Ureter (tissue), 1 donor: Measurements from ENCODE around the gene HCFC1R1. TPM values are rescaled to one million over a fixed set of nuclear protein-coding genes. Genes with fewer than 3 reads are reported as not detected.
"Not testable (repeated sequence)": the region's sequence is repeated elsewhere in the genome, so short reads cannot be mapped to it uniquely, and the experiment has no call there.

Experiments used
- DNase-seq: peaks from one replicate; pipeline ENCODE4 v3.0.0-alpha.2; 2020; ENCODE audit warnings: low spot score
- total RNA-seq: library from RNA; stranded (reverse); gene quantifications from one replicate; pipeline ENCODE4 v1.2.4, GENCODE V29; 2023
- donor health status: DM: yes; HTN: yes; CAD: no.

Gene HCFC1R1
- total RNA-seq = 46.3 TPM

- peak; percentile 98 for DNase-seq
These were observed at the start of gene HCFC1R1, which contains the start of gene THOC6 for GRCh38 chr16:3023669-3024478. HCFC1R1 (minus strand) TSS chr16:3023942; CDS start chr16:3023941, 1 bp downstream. THOC6 (plus strand) TSS chr16:3024035; CDS start chr16:3024327, 292 bp downstream.

GRCh38 chr16:3073448-3073847 lies 49.7 kb upstream of the HCFC1R1 start:
- DNase-seq = no peak

- DNase-seq = not testable (repeated sequence)
These were observed 49.0 kb upstream of the HCFC1R1 start for GRCh38 chr16:3072576-3073263.

- DNase-seq = not testable (repeated sequence)
These were observed 48.4 kb upstream of the HCFC1R1 start for GRCh38 chr16:3072148-3072547.

GRCh38 chr16:3071655-3072054 lies 47.9 kb upstream of the HCFC1R1 start:
- DNase-seq = no peak

- DNase-seq = no peak
These were observed 46.9 kb upstream of the HCFC1R1 start for GRCh38 chr16:3070608-3071111.

GRCh38 chr16:3069146-3069545 lies 45.4 kb upstream of the HCFC1R1 start:
- not testable (repeated sequence) for DNase-seq

- DNase-seq = no peak
These were observed 44.7 kb upstream of the HCFC1R1 start for GRCh38 chr16:3068487-3068886.

- DNase-seq = no peak
These were observed 42.7 kb upstream of the HCFC1R1 start for GRCh38 chr16:3066440-3066748.

GRCh38 chr16:3065742-3066439 lies 42.1 kb upstream of the HCFC1R1 start:
- DNase-seq = no peak

GRCh38 chr16:3065069-3065741 lies 41.5 kb upstream of the HCFC1R1 start, which contains the start of gene IL32:
IL32 (plus strand) TSS chr16:3065640; CDS start chr16:3065812, 172 bp downstream.
- no peak for DNase-seq

- DNase-seq = no peak
These were observed 40.1 kb upstream of the HCFC1R1 start for GRCh38 chr16:3063625-3064386.

GRCh38 chr16:3062553-3062952 lies 38.8 kb upstream of the HCFC1R1 start:
- DNase-seq = no peak

GRCh38 chr16:3060339-3061127 lies 36.8 kb upstream of the HCFC1R1 start:
- DNase-seq = no peak

- DNase-seq = no peak
These were observed 36.0 kb upstream of the HCFC1R1 start for GRCh38 chr16:3059723-3060242.

GRCh38 chr16:3059041-3059722 lies 35.4 kb upstream of the HCFC1R1 start:
- DNase-seq = peak; percentile 86

GRCh38 chr16:3058139-3059030 lies 34.6 kb upstream of the HCFC1R1 start:
- DNase-seq = peak; percentile 72
